NCI-H774 (cell line): Measurements from ENCODE around the gene CHM.
A peak's percentile ranks its signal among the peaks of the same experiment; 100 is the strongest.
"Not testable (repeated sequence)": the region's sequence is repeated elsewhere in the genome, so short reads cannot be mapped to it uniquely, and the experiment has no call there.

Experiments
- DNase-seq: peaks from one replicate; lab custom pipeline; 2025; lab: John Stamatoyannopoulos, UW

The CHM gene

GRCh38 chrX:85995641-85996040 is 51.7 kb downstream of the CHM start:
- DNase-seq, result no peak

DNA sequence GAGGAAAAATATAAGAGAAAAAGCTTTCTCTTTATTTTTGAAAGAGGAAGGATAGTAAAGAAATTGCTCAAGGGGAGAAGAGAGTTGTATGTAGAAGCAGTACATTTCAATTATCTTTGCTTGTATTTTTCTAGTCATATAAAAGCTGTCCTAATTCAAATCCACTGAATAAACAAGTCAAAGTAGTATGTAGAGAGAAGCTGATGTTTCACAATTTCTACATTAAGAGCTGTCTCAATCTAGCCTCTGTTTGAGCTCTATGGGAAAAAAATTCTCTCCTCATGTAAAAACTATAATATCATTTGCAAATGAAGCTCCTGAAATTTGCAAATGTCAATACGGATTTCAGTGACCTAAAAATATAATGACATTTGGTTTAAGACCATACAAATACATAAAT is 52.6 kb downstream of the CHM start:
- no peak for DNase-seq

DNA sequence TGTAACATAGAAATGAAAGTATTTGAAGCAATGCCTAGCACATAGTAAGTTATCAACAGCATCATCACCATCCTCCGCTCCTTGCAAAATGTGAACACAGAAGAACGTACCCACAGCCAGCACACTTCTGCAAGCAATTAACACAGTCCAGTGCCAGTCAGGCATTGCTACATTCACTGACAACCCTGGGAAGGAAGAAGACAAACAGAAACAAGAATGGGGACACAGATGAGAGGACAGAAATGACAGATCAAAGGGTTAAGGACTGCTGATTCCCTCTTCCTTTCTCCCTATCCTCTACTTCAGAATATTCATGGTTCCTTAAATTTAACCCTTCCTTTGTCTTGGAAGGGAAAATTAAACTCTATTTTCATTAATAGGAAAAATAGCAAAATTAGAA is 53.1 kb downstream of the CHM start:
- DNase-seq, result no peak

DNA sequence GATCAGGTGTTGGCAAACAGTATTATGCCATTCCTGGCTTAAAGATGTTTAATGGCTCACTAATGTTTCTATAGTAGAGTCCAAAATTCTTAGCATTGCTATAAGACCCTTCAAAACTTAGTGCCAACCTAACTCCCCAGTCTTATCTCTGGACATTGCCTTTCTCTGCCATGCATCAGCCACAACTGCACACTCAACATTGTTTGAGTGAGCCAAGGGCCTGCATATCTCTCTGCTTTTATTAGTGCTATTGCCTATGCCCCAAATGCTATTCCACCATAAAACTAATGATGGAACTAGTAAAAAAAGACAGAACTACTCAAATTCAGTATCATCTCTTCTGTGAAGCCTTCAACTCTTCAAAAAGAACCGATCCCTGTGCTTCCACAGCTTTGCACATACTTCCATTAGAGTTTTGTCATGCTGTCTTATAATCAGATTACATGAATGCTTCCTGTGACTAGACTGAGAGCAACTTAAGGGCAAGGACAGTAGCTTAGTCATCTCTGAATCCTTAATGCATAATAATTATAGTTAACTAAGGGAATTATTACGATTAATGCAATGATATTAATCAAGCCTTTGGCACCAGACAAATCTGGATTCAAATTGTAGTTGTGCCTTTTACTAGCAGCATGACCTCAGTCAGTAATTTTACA is 53.7 kb downstream of the CHM start:
- no peak for DNase-seq

GRCh38 chrX:85992811-85993229 is 54.5 kb downstream of the CHM start:
- DNase-seq, result peak; percentile 35

DNA sequence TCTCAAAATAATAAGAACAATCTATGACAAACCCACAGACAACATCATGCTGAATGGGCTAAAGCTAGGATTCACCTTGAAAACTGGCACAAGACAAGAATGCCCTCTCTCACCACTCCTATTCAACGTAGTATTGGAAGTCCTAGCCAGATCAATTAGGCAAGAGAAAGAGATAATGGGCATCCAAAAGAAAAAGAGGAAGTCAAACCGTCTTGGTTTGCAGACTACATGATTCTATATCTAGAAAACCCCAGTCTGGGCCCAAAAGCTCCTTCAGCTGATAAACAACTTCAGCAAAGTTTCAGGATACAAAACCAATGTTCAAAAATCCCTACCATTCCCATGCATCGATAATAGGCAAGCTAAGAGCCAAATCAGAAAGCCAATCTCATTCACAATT is 59.0 kb downstream of the CHM start:
- no peak for DNase-seq

DNA sequence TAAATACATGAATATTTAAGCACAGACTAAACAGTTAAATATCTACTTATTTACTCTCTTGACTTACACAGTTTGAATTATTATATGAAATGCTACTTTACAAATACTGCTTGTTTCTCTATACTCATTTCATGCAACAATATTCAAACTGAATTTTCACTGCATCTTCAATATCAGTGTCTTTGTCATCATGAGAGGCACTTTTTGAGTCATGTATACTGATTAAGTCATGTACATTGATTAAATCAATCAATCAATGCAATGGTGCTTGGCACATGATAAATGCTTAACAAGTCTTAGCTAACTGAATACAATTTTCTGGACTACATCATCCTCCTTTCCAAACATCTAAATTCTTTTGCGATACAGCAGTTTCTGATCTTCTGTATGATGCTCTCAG is 67.1 kb downstream of the CHM start:
- DNase-seq, result no peak

DNA sequence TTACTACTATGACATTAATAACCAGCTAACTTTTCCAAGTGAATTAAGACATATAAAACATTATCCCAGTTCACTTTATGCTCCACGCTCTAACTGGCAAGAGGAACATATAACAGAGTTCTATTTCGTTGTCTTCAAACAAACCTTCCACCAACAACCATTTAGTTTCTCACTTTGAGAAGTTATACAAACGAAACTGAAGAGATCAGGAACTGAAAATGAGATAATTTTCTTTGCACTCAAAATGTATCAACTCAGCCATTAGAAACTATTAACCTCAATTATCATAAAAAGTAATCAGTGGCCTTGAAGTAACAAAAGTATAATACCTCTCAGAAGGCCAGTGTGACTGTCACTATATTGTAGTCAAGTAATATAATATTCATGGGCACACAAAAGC is 70.1 kb downstream of the CHM start:
- DNase-seq, result no peak

DNA sequence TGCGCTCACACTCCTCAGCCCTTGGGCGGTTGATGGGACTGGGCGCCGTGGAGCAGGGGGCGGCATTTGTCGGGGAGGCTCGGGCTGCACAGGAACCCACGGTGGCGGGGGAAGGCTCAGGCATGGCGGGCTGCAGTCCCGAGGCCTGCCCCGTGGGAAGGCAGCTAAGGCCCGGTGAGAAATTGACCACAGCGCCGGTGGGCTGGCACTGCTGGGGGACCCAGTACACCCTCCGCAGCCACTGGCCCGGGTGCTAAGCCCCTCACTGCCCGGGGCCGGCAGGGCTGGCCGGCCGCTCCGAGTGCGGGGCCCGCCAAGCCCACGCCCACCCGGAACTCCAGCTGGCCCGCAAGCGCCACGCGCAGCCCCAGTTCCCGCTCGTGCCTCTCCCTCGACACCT is 75.0 kb downstream of the CHM start:
- not testable (repeated sequence) for DNase-seq

- no peak for DNase-seq
These were observed 82.6 kb downstream of the CHM start for GRCh38 chrX:85964744-85965143.

DNA sequence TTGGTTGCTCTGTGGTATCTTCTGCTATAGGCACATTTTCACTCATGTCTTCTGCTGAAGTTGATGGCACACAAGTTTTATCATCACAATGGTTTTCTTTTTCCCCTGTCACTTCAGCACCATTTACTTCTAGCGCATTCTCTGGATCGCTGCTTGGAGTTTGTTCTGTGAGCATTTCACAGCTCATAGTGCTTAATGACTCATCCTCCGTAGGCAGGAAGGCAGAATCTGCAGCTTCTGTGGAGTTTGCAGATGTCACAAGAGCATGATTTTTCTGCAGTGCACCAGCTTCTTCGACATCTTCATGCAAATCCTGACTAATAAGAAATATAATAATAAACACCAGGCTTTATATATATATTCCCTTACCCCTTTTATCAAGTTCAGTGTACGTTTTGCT is 83.6 kb downstream of the CHM start:
- DNase-seq, result no peak

GRCh38 chrX:85955510-85955909 is 91.8 kb downstream of the CHM start:
- no peak for DNase-seq

DNA sequence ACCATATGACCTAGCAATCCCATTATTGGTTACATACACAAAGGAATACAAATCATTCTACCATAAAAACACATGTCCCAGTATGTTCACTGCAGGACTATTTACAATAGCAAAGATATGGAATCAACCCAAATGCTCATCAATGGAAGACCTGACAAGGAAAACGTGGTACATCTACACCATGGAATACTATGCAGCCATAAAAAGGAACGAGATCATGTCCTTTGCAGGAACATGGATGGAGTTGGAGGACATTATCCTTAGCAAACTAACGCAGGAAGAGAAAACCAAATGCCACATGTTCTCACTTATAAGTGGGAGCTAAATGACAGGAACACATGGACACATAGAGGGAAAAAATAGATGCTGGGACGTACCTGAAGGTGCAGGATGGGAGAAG is 102.6 kb downstream of the CHM start:
- DNase-seq, result not testable (repeated sequence)

DNA sequence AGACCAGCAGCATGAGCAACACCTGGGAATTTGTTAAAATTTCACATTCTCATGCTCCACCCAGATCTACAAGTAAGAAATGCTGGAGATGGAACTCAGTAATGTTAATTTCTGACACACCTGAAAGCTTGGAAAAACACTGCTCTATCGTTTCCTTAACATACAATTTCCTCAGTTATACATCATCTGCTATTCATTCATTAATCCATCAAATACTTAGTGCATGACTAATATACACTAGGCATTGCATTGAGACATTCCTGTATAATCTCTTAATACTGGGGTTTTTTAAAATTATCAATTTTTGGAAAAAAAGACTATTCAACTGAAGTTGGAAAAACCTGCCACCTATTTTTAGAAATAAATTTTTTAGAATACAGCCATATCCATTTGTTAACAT is 106.1 kb downstream of the CHM start:
- DNase-seq, result no peak

- DNase-seq, result not testable (repeated sequence)
These were observed 107.4 kb downstream of the CHM start for GRCh38 chrX:85939942-85940341.

- DNase-seq, result not testable (repeated sequence)
These were observed 113.0 kb downstream of the CHM start for GRCh38 chrX:85934399-85934798.

GRCh38 chrX:85930099-85930498 is 117.3 kb downstream of the CHM start:
- no peak for DNase-seq

- no peak for DNase-seq
These were observed 118.8 kb downstream of the CHM start for GRCh38 chrX:85928606-85929005.

DNA sequence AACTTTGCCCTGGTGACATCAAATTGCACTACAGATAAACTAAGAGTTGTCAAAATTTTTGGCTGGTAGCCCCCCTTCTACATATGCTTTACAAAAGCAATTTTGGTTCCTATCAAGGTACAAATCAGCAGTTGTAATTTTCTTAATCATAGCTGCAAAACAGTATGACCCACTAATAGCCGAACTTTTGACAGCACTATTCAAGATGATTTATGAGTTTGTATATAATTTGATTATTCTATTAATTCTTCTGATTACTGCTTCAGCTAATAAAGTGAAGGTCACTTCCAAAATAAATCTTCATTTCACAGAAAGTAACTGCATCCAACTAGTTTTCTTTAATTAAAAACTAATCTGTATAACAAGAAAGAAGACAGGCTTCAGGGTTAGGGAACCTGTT is 119.6 kb downstream of the CHM start:
- DNase-seq, result no peak

- no peak for DNase-seq
These were observed 124.5 kb downstream of the CHM start for GRCh38 chrX:85922821-85923220.

GRCh38 chrX:85916656-85917280 is 130.6 kb downstream of the CHM start:
- DNase-seq, result not testable (repeated sequence)

DNA sequence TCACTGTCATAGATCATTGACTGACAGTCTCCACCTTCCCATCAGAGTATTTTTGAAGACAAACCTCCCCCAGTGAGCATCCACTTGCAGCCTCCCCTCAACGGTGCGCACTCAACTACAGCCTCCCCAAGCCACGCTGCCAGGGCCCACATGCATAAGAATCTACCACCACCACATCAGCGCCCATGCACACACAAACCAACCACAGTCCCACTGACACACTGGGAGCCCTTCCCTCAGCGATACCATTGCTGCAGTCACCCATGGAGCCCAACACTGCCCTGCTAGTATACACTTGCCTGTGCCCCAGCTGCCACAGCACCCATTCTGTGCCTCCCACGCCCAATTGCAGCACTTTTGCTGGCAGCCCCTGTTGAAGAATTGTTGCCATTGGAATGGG is 132.9 kb downstream of the CHM start:
- DNase-seq, result no peak

DNA sequence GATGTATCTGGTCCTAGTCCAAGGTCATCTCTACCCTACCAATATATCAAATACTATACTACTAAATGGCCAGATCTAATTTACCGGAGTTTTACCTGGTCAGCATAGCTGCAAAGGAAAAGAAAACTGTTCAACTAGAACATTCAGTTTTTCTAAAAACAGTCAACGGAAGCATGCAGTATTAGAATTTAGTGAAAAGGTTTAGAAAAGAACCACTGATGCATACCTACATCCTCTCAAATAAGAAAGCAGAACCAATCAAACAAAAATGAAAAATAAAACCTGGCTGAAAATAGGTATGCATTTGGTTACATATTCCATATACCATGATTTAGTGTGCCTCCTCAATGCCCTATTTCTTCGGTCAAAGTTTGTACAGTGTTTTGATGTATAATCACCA is 140.0 kb downstream of the CHM start:
- DNase-seq, result no peak

- no peak for DNase-seq
These were observed 141.0 kb downstream of the CHM start for GRCh38 chrX:85906399-85906798.
